Muscle of back (tissue), 11 donors: ENCODE data around the gene DDA1. TPM values are rescaled to one million over a fixed set of nuclear protein-coding genes. Genes with fewer than 3 reads are reported as not detected.
A peak's percentile ranks its signal among the peaks of the same experiment; 100 is the strongest.
"Not testable (repeated sequence)": the region's sequence is repeated elsewhere in the genome, so short reads cannot be mapped to it uniquely, and the experiment has no call there.

Experiments used
- DNase-seq, 3 donors: peaks; one replicate each; pipeline versions ENCODE4 v3.0.0 to v3.0.0-alpha.2; 2013
- polyA plus RNA-seq, 10 donors: library from polyadenylated mRNA; unstranded; fragments of 120-200 nt; gene quantifications; one replicate each; pipeline ENCODE4 v1.2.1, GENCODE V29; 2013; ENCODE audit not compliant: insufficient read length in 10 of 10

Gene DDA1
- polyA plus RNA-seq, 10 donors = 24.3 to 39.7 (median 31.3) TPM

GRCh38 chr19:17285415-17286135 lies 23.8 kb upstream of the DDA1 start:
- no peak for DNase-seq

- DNase-seq = no peak
Measured at GRCh38 chr19:17286263-17286662, 23.1 kb upstream of the DDA1 start.

GRCh38 chr19:17286752-17287151 lies 22.6 kb upstream of the DDA1 start:
- no peak for DNase-seq

- peak in 2 of 3 donors; percentile 48 to 53 for DNase-seq
Measured at GRCh38 chr19:17289489-17289888, 19.9 kb upstream of the DDA1 start.

GRCh38 chr19:17292301-17293074 lies 16.9 kb upstream of the DDA1 start:
- DNase-seq = peak; percentile 77 to 90 (median 81)

GRCh38 chr19:17293605-17294004 lies 15.8 kb upstream of the DDA1 start:
- DNase-seq = no peak

- no peak for DNase-seq
Measured at GRCh38 chr19:17294051-17294891, 15.1 kb upstream of the DDA1 start.

GRCh38 chr19:17295551-17295950 lies 13.8 kb upstream of the DDA1 start:
- DNase-seq = not testable (repeated sequence)

DNA sequence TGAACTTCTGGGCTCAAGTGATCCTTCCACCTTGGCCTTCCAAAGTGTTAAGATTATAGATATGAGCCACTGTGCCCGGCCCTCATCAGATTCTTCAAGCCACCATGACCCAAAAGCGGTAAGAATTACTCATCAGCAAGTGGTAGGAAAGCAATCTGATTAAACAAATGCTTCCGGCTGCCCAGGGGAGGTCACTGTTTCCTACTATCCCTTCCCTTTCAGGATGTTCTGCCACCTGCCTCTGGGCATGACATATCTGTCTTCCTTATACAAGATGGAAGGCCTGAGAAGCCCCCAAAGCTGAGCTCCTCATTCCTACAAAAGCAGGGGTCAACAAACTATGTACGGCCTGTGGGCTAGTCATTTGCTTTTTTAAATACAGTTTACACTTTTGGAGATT lies 13.1 kb upstream of the DDA1 start:
- no peak for DNase-seq

GRCh38 chr19:17296976-17297375 lies 12.4 kb upstream of the DDA1 start:
- DNase-seq = no peak

DNA sequence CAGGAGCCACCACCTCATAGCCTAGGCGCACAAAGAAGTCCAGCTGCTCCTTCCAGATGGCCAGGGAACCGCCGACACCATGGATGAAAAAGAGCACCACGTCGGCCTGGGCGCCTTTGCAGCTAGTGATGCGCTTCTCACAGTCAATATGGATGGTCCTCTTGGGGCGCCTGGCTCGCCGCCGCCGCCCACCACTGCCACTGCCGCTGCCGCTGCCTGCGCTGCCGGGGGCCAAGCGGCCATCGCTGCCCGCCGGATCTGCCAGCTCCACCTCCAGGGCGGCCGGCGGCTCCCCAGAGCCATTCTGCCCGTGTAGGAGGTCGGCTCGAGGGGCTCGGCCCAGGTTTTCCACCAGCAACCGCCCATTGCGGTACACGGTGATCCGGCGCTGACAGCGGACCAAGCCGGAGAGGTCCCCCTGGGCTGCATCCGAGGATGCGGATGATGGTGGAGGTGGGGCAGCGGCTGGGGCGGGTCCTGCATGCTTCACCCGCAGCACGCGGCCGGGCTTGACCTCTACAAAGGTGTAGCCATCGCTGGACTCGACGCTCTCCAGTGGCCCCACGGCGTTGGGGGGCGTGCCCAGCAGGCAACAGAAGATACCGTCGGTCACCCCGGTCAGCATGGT lies 8.3 kb upstream of the DDA1 start:
- DNase-seq = no peak

DNA sequence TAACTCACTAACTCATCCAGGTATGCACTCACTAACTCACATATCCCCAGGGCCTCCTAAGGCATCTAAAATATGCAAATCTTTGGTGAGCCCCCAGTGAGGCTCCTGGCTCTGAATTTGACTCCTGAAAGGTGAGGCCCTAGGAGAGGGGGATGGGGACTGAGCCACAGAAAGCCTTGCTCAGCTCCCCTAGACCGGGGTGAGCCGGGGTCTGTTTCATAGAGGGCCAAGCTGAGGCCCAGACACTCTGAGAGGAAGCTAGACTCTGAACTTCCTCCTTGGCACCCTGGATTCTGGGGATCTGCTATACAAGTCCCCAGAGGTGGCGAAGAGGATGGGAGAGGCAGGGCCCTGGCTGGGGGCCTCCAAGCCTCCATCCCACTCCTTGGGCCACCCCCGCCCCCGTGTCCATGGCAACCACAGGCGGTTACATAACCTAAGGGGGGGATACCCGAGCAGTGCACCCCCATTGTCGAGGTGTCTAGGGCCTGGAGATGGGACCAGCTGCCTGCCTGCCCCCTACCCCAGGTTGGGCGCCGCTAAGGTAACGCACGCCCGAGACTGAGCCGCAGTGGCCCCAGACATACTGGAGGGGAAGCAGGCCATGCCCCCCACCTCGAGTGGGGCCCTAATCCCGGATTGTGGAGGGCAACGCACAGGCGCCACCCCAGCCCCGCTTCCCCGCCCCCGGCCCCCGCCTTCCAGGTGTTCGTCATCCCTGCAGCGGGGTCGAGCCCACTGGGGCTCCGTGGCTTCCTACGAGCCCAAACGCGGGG lies 6.8 kb upstream of the DDA1 start:
- DNase-seq = peak in 1 of 3 donors; percentile 34

GRCh38 chr19:17303167-17303939 lies 6.0 kb upstream of the DDA1 start, which contains the start of gene ABHD8:
Gene ABHD8 (minus strand): TSS chr19:17303425. CDS start chr19:17301616, 1,809 bp downstream.
- DNase-seq = peak; percentile 93 to 98 (median 96)

- DNase-seq = no peak
Measured at GRCh38 chr19:17303940-17304267, 5.5 kb upstream of the DDA1 start.

DNA sequence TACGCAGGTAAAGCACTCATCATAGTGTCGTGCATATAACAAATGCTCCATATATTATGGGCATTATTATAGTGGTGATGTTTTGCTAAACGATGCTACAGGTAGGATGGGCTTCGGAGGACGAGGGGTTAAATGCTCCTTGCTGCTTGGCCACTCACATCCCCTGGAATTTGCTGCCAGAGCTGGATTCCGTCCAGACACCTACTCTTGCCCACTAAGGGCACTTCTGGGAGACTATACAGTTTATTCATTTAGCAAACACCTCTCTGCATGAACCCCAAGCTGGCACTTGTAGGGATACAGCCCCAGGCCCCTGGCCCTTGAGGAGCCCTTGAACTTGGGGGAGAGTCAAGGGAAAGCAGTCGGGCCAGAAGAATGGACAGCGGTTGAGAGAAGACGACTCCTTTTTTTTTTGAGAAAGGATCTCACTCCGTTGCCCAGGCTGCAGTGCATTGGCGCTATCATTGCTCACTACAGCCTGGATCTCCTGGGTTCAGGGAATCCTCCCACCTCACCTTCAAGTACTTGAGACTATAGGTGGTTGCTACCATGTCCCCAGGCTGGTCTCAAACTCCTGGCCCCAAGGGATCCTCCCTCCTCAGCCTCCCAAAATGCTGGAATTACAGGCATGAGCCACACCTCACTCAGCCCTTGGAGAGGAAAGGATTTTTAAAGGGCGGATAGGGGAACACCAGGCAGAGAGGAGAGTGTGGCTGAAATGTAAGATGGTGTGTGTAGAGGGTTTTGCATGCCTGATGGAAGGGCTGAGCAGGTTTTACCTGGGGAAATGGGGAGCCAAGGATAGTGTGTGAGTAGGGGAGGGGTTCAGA lies 4.8 kb upstream of the DDA1 start:
- DNase-seq = no peak

DNA sequence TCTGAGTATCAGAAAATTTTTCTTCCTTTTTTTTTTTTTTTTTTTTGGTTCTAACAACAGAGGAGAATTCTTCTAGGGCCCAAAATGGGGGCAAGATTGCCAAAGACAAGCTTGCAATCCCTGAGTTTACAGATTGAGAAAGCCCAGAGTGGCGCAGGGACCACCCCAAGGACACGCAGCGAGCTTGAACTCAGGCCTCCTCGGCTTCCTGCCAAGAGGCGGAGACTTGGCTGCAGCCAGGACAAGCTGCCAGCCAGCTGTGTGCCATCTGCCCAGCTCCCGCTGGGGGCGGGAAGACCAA lies 4.2 kb upstream of the DDA1 start:
- DNase-seq = no peak

DNA sequence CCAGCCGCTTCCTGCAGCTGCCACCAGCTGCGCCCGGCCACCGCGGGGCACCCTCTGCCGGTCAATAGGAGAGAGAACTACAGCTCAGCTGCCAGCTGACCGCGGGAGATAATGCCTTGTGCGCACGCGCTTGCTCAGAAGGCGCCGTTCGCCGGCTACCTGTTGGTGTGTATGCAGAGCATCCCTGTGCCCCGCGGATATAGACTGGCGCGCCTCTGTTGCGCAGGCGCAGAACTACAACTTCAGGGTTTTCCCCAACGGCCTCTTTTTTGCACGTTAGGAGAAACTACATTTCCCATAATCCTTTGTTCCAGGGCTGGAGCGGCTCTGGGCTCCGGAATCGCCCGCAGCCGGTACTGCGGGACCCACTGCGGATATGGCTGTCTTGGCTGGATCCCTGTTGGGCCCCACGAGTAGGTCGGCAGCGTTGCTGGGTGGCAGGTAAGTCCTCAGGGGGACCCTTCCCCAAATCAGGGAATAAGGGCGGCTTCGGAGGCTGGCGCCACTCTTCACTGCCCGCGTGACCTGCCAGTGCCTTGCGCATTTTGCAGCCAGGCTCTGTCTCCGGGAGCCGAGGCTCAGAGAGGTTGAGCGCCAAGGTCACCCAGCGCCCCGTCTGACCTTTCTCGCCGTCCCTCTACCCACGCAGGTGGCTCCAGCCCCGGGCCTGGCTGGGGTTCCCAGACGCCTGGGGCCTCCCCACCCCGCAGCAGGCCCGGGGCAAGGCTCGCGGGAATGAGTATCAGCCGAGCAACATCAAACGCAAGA lies 3.7 kb upstream of the DDA1 start, which contains the start of gene MRPL34:
TSS of gene MRPL34 (plus strand) at position 356 of the 768 bp plus-strand sequence. CDS start at position 377, 21 bp downstream.
- peak; percentile 94 to 97 (median 97) for DNase-seq

GRCh38 chr19:17306285-17306714 lies 3.1 kb upstream of the DDA1 start:
- no peak for DNase-seq
